Stimulated activated CD4-positive, alpha-beta T cell treated with anti-CD3 and anti-CD28 coated beads, Interleukin-12 subunit alpha, Interleukin-12 subunit beta, amount 100 ng/mL, for 24 hours (primary cell): ENCODE results near the gene ZNRF2.
"Not testable (repeated sequence)": the region's sequence is repeated elsewhere in the genome, so short reads cannot be mapped to it uniquely, and the experiment has no call there.

Source experiments
- DNase-seq, 2 experiments: peaks; one replicate each; pipeline ENCODE4 v3.0.0-alpha.2; 2020; ENCODE audit warnings: low read depth in 2 of 2

Gene ZNRF2

DNA sequence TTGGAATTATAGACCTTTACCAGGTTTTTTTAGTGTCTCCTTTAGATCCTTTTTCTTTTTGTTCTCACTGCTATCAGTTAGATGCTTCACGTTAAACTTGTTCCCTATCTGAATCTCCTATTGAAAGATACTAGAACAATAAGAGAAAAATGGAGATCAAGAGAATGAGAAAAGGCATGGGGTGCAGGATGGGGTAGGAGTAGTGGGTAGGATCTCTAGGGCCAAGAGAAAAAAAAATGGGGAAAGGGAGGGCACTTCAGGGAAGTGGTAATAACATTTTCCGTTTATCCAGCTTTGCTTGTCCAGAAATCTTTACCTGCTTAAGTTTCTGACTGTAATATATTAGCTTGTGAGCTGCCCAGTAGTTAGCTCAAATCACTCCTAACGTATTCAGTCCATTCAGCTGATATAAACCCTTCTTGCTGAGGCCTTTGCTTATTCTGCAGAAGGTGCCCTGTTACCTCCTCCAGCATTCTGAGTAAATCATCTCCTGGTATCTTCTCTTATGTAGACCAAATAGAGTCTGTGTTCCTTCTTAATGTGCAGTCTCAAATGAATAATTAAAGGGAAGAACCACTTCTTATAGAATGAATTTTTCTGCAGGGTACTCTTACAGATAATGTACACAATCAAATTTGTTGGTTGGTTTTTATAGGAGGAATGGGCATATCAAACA lies 69.7 kb downstream of the ZNRF2 start:
- no peak for DNase-seq

DNA sequence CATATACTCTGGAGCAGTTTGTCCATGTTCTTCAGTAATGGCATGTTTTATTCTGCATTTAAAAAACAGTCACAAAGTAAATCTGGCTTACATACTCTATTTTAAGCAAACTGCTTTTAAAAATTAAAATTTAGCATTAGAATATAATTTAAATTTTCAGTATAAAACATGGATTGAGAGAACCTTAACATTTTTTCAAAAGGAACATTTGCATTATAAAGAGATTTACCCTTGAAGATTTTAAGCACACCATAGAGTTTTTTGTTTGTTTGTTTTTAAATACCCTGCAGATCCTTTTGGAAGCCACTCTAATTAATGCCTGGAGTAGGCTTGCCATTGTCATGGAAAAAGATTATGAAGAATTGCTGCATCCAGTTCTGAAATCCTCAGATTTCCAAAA lies 70.4 kb downstream of the ZNRF2 start:
- DNase-seq = no peak

DNA sequence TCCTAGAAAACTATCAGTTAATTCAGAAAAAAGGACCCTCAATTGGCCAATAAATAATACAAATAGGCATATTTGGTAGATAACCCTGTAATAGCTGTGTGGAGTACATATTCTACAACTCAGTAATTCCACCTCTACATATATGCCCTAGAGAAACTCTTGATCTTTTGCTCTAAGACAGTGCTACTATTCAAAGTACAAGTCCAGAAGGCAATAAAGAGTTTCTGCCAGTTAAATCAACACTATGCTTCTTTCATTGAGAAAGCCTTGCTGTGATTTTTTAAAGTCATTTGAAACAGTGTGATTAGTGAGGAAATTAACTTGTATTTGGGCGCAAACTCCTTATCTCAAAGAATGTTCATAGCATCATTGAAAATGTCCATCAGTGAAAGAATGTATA lies 75.6 kb downstream of the ZNRF2 start:
- no peak for DNase-seq

DNA sequence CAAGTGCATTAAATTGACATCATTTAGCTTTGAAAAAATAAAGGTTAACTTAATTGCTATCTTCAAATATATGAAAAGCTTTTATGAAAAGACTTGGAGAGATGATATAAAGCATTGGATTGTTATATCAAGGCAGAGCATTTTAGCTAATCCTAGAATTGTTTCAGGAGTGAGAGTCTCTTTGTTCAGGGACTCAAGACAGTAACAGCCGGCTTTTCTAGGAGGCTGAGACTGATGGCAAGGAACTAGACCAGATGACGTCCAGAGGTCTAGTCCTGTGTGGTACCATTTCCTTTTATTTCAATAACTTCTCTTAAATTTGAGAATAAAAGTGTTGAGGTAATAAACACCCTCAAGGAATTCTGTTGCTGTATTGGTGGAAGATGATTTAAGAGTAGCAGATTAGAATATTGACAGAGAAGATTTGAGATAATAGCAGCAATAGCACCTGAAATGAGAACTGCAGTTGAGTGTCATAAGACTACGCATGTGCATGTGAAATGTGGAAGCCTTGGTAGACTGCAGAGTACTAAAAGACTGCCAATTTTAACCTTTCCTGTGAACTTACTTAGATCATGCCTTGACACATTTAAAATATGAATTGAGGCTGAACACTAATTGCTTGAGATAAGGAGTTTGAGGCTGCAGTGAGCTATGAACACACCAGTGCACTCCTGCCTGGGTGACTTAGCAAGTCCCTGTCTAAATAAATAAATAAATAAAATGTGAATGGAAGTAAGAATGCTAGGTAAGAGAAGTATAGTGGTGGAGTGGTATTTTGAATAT lies 79.6 kb downstream of the ZNRF2 start:
- DNase-seq = no peak

DNA sequence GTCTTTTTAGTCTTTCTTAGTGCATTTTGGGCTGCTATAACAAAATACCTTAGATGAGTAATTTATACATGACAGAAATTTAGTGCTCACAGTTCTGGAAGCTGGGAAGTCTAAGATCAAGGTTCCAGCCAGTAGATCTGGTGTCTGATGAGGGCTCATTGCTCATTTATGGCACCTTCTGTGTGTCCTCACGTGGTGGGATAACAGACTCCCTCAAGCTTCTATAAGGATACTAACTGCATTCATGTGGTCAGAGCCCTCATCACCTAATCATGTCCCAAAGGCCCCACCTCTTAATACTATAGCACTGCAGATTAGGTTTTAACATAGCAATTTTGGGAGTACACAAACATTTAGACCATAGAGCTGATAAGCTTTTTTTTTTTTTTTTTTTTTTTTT lies 80.4 kb downstream of the ZNRF2 start:
- no peak for DNase-seq

DNA sequence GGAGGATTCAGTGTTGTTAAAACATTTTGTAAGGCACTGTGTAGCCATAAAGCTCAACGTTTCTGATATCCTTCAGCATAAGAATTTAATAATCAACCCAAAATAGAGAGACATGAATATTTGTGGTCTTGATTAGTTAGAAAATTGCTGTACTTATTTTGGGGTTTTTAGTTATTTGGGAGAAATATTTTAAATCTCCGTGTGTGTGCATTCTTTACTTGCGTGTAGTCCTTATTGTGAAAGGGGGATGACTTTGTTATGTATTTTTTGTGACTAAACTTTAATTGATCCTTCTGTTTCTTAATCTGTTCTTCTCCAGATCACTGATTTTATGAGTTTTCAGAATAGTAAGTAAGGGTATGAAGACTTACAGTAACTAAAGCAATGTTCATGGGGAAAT lies 81.2 kb downstream of the ZNRF2 start:
- no peak for DNase-seq

DNA sequence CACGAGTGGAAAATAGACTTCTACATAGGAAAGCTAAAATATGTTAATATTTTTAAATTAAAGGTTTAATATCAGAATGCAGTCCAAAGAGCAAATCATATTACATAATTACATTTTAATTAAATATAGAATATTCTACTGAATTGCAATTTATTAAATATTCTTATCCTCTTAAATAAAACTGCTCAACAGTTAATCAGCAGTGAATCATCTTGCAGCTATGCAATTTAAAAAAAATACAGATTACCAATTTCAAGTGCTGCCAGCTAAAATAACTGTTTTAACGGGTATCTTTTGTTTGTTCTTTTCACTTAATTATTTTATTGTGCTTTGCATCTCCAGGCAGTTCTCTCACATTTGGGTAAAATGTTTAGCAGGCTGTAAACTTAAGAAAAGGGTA lies 82.2 kb downstream of the ZNRF2 start:
- no peak for DNase-seq

DNA sequence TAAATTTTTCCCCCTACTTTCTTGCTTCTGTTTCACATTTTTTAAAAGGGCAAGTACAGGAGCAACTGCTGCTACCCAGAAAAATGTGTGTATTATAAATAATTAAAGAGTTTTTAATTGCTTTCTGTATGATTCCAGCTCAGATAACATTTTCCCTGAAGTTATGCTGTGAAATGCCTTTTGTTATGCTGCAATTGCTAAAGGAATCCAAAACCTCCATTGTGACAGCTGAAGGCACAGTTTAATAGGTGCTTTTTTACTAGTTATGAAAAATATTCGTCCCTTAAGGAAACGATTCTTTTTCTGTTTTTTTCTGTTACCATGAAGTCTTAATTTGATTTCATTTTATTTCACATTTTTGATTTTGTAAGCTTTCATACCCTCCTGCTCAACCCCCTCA lies 83.2 kb downstream of the ZNRF2 start:
- DNase-seq = no peak

DNA sequence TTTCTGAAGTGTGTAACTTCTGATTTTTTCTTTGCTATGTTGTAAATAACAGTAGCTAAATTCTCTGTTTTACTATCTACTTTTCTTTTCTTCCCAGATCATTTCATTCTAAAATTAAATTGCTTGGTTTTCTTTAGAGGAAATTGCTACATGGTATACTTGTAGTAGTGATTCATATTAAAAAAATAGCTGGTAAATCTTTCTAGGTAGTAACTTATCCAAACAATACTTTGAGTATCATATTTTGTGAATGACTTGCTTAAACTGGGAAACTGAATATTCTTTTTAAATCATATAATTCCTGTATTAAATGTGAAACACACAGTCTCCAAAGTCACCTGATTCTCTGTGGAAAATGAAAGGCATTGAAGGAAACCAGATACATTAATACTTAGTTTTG lies 85.5 kb downstream of the ZNRF2 start:
- no peak for DNase-seq

DNA sequence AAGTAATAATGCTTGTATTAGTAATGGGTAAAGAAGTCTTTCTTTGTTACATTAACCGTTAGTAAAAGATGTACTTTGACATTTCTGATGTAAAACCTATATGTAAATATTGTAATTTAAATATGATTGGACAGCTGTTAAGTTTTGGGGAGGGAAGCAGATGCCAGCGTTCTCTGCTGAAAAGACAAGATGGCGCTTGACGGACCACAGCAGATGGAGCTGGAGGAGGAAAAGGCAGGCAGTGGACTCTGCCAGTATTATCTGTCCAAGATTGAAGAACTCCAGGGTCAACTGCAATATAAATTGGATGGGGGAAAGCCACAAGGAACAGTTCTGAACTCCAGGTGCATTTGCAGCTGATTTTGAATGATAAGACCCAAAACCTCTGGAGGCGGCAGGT lies 86.9 kb downstream of the ZNRF2 start:
- no peak for DNase-seq

DNA sequence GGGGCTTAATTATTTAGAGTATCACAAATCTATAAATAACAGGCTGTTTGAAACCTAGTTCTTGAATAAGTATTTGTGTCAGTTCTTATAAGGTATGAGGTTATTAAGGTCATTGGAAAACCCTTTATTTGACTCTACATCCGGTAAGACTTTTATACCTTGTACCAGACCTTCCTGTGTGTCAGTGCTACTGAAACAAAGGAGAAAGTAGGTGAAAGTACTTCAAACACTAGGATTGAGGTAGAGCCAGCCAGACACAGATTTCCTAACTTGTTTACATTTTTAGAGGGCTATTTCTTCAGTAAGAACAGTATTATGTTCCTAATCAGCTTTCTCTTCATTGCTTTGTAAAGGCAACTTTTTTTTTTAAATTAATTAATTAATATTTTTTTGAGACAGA lies 93.9 kb downstream of the ZNRF2 start:
- no peak for DNase-seq

DNA sequence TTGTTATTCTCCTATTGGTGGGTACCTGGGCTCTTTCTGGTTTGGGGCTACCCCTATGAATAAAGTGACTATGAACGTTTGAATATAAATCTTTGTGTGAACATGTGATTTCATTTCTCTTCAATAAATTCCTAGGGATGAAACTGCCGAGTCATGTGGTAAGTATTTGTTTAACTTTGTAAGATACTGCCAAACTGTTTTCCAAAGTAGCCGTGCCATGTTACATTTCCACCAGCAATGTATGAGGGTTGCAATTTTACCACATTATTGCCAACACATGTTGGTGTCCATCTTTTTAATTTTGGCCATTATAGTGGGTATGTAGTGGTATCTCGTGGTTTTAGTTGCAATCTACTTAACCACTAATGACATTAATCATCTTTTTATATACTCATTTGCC lies 94.7 kb downstream of the ZNRF2 start:
- DNase-seq = no peak

DNA sequence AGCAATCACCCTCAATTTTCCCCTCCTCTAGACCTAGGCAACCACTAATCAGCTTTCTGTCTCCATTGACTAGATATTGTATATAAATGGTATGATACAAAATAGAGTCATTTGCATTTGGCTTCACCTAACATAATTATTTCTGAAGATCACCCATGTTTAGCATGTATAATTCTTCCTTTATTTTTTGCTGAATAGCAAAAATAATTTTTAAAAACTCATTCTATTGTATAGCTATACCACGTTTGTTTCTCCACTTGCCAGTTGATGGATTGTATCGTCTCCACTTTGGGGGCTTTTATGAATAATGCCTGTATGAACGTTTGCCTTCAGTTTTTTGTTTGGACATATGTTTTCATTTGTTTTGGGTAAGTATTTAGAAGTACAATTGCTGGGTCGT lies 95.3 kb downstream of the ZNRF2 start:
- no peak for DNase-seq

DNA sequence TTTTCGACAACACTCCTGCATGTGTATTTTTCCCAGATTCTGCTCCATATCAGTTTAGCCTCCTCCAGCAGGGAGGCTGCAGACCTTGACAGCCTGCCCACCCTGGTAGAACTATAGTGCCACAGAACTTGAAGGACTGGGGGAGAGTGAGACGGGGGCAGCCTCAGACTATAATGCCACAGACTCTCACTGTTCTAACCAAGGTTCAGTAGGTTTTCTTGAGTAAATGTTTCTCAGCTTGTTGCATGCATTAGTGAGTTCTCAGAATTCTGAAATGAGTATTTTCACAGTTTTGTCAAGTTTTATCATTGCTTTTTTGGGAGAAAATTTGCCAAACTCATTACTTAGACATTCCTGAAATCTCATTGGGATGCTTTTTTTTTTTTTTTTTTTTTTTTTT lies 95.9 kb downstream of the ZNRF2 start:
- DNase-seq = no peak

DNA sequence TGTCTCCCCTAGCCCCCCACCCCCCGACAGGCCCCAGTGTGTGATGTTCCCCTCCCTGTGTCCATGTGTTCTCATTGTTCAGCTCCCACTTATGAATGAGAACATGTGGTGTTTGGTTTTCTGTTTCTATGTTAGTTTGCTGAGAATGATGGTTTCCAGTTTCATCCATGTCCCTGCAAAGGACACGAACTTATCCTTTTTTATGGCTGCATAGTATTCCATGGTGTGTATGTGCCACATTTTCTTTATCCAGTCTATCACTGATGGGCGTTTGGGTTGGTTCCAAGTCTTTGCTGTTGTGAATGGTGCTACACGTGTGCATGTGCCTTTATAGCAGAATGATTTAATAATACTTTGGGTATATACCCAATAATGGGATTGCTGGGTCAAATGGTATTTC lies 96.4 kb downstream of the ZNRF2 start:
- not testable (repeated sequence) for DNase-seq

DNA sequence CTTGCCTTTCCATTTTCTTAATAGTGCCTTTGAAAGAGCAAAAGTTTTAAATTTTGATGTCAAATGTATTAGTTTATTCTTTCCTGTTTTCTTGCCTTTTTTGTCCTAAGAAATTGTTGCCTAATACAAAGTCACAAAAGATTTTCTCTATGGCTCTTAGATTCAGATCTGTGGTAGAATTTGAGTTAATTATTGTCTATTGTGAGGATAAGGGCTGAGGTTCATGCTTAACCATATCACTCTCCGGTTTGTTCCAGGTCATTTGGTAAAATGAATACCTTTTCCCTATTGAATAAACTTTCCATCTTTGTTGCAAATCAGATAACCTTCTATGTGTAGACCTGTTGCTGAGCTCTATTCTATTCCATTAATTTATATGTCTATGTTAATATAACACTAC lies 98.2 kb downstream of the ZNRF2 start:
- DNase-seq = no peak

DNA sequence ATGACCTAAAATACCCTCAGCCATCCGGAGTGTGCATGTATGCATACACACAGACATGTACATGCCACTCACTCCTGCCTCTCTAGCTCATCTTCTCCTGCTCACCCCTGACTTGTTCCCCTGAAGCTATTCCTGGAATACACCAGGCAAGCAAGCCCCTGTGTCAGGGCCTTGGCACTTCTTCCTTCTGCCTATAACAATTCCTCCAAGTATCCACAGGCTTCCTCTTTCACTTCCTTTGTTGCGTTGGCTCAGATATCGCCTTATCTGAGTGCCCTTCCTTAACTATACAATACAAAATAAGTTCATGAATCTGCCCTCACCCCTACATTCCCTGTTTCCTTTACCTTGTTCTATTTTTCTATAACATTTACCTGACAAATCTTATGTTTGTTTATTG lies 105.4 kb downstream of the ZNRF2 start:
- no peak for DNase-seq

DNA sequence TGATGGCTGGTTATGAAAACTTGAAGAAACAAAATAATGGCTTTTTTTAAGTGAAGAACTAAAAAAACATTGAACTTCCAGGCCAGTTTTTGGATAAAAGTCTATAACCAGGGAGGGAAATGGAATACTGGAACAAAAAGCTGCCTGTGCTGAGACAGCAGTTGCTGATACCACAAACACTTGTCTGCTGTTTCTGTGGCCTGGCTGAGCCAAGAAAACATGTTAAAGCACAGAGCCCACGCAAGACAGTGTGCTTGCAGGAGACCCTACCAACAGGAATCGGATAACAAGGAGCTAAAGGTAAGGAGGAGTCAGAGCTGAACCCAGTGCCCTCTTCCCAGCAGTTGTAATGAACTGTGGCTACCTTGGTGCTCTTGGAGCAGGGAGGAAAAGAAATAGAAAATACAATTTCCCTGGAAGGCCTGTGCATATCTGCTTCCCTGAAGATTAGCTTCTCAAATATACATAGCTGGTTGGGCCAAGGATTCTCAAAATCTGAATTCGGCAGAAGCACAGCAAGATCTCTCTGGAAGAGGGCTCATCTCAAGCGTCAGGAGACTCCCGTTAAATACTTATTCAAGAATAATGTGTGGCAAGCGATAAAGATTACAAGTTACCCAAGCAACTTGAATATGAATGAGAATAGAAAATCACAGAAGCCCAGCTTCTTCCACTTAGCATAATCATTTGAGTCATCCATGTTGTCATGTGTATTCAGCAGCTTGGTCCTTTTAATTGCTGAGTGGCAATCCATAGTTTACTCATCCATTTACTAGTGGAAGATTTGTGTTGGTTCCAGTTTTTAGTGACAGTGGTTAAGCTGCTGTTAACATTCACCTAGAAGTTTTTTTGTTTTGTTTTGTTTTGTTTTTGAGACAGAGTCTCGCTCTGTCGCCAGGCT lies 106.6 kb downstream of the ZNRF2 start:
- DNase-seq = no peak

DNA sequence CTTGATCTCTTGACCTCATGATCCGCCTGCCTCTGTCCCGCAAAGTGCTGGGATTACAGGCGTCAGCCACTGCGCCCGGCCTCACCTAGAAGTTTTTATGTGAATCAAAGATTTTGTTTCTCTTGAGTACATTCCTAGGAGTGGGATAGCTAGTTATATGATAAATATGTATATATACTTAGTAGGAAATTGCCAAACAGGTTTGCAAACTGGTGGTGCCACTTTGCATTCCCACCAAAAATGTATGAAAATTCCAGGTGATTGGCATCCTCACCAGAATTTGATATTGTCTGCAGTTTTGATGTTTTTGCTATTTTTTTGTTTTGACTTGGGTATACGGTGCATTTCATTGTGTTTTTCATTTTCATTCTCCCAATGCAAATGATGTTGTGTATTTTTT lies 107.4 kb downstream of the ZNRF2 start:
- DNase-seq = no peak

DNA sequence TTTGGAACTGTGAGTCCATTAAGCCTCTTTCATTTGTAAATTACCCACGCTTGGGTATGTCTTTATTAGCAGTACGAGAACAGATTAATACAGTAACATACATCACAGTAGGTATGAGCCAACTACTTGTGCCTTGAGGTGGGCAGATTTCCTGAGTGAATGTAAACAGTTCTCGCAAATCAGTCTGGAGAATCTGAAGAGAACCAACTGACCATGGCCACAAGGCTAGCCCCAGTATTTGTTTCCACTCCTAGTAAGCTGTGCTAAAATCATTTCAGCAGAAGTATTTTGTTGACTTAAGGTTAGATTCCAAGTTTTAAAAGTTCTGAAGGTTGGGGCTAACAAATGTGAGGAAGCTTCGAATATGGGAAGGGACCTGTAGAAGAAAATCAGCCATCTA lies 111.3 kb downstream of the ZNRF2 start:
- no peak for DNase-seq

DNA sequence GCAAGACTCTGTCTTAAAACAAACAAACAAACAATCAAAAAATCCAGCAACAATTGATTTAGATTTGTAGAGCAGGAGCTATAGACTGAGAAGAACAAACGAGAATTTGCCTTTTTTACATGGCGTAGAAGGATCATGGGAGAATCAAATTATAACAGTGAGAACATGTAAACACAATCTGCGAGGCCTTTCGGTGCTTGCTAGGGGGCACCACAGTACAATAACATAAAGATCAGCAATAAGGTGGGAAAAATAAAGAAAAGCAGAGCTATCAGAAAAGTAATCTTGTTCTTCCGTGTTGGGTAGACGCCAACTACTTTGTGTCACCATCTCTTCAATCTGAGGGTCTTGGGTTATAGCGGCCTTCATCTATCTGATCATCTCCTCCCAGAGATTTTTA lies 112.0 kb downstream of the ZNRF2 start:
- DNase-seq = no peak

DNA sequence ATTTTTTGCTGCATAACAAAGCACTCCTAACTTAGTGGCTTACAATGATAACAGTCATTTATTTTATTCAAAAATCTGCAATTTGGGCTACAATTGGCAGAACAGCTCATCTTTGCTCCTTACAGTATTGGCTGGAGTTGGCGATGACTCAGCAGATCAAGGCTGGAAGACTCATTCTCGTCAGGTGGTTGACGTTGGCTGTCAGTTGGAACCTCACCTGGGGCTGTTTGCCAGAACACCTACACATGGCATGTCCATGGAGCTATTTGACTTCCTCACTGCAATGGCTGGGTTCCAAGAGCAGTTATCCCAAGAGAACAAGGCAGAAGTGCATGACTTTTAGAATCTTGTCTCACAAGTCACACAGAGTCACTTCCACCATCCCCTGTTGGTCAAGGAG lies 119.1 kb downstream of the ZNRF2 start:
- DNase-seq = no peak

DNA sequence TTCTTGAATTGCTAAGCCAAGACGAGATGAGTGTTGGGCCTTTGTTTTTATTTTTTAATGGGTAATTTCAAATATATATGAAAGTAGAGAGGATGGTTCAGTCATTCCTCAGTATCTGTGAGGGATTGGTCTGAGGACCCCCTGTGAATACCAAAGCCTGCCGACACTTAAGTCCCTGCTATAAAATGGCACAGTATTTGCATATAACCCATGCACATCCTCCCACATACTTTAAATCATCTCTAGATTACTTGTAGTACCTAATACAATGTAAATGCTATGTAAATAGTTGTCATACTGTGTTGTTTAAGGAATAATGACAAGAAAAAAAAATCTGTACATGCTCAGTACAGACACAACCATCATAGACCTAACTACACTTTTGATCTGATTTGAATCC lies 120.8 kb downstream of the ZNRF2 start:
- DNase-seq = no peak
